ENCODE measurements around the gene TUBGCP2. TPM values are rescaled to one million over a fixed set of nuclear protein-coding genes. Genes with fewer than 3 reads are reported as not detected.

Gene TUBGCP2
- total and polyA plus RNA-seq, 4 donors = 35.0 to 81.4 (median 58.1) TPM

DNA sequence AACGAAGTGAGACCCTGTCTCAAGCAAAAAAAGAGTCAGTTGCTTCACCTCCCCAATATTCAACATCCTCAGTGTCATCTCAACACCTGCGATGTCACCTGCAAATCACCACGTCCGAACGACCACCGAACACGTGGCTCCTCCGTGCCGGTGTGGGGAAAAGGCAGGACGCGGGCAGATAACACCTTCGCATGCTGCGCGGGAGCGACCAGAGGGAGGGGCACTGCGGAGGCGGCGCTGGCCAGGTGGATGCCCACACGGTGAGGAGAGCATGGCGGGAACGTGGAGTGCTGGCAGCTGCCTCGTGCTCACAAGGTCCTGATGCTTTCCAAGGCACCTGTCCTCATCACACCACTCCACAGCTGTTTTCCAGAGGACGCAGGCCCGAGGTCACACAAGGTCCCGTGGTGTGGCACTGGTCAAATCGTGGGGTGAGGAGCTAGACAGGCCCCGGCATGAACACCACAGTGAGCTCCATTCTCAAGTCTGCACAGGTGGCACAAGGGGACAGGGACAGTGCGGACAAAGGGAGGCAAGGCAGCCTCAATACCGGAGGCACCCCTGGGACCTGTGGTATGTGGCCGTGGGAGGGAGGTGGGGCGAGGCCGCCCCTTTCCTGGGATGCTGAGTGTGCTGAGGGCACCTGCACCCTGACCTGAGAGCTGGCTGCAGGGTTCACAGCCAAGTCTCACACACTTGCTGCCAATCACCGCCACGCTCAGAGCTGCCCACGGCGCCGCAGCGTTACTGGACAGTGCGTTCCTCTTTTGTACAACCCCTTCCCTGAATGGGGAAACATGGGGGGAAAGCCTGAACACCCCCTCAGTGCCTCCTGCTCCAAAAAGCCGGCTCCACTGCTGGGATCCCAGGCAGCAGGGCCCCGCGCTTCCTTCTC lies 13.0 kb downstream of the TUBGCP2 start:
- Histone ChIP-seq H3K9me3 (ENCODE audit: control insufficient read depth, insufficient read depth, low read length) (no peaks in the 10 kb centered on the region), H3K27ac (ENCODE audit: low read depth, low read length) (no peak overlapping the region), H3K27me3 (ENCODE audit: control insufficient read depth, insufficient read depth, low read length) (no peaks in the 10 kb centered on the region), H3K4me1 (ENCODE audit: control insufficient read depth, insufficient read depth, low read length) (no peaks in the 10 kb centered on the region), H3K36me3 (ENCODE audit: control insufficient read depth, insufficient read depth, low read length) (peaks cover 89% of the 10 kb centered on the region), H3K4me3 (ENCODE audit: low read depth, low read length) (no peak overlapping the region)
- no peak for DNase-seq (ENCODE audit: low read depth in 4 of 6, low spot score in 6 of 6)
- WGBS (ENCODE audit: insufficient coverage) = 97% methylated on average over 40 of the region's 42 CpGs

DNA sequence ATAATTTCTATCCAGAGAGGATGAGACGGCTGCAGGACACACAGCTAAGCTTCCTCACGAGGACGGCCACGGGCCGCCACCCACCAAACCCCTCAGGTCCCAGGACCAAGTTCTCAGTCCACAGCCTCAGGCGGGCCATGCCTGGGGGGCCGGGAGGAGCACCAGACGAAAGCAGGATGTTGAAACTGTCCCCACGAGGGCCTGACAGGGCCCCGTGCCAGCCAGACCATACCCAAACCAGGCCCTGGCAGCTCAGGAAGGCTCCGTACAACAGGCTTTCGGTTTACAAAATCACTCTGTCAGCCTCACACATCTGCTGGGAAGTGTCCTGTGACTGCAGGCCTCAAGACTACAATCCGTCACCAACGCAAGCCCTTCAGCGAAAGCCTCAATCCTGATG lies 14.5 kb downstream of the TUBGCP2 start:
- Histone ChIP-seq H3K27me3 (ENCODE audit: control insufficient read depth, insufficient read depth, low read length) (no peaks in the 10 kb centered on the region), H3K27ac (ENCODE audit: low read depth, low read length) (no peak overlapping the region), H3K4me1 (ENCODE audit: control insufficient read depth, insufficient read depth, low read length) (no peaks in the 10 kb centered on the region), H3K9me3 (ENCODE audit: control insufficient read depth, insufficient read depth, low read length) (no peaks in the 10 kb centered on the region), H3K4me3 (ENCODE audit: low read depth, low read length) (no peak overlapping the region), H3K36me3 (ENCODE audit: control insufficient read depth, insufficient read depth, low read length) (peaks cover 90% of the 10 kb centered on the region)
- WGBS (ENCODE audit: insufficient coverage) = 93% methylated on average over 15 of the region's 15 CpGs
- no peak for DNase-seq (ENCODE audit: low read depth in 4 of 6, low spot score in 6 of 6)

DNA sequence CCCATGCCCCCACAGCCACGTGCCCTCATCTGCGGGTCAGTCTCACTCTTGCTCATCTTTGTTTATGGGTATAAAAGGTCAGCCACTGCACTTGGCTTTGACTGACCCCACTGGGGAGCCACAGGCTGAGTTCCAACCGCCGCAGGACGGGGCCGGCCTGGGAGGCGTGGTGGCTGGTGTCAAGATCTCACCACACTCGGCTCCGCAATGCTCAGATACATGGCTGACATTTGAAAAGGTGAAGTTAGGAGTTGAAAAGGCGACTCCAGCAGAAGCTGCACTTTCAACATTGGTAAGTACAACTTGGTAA lies 14.9 kb downstream of the TUBGCP2 start:
- DNase-seq (ENCODE audit: low read depth in 4 of 6, low spot score in 6 of 6) = no peak
- Histone ChIP-seq H3K9me3 (ENCODE audit: control insufficient read depth, insufficient read depth, low read length) (no peaks in the 10 kb centered on the region), H3K4me3 (ENCODE audit: low read depth, low read length) (no peak overlapping the region), H3K4me1 (ENCODE audit: control insufficient read depth, insufficient read depth, low read length) (no peaks in the 10 kb centered on the region), H3K27ac (ENCODE audit: low read depth, low read length) (no peak overlapping the region), H3K27me3 (ENCODE audit: control insufficient read depth, insufficient read depth, low read length) (no peaks in the 10 kb centered on the region), H3K36me3 (ENCODE audit: control insufficient read depth, insufficient read depth, low read length) (peaks cover 90% of the 10 kb centered on the region)
- WGBS (ENCODE audit: insufficient coverage) = 97% methylated on average over 9 of the region's 10 CpGs

GRCh38 chr10:133292919-133293809 lies 15.5 kb downstream of the TUBGCP2 start:
- no peak overlapping the region for H3K4me3 ChIP-seq (ENCODE audit: low read depth, low read length)
- H3K27ac ChIP-seq (ENCODE audit: low read depth, low read length) = no peak overlapping the region
- H3K4me1 ChIP-seq (ENCODE audit: control insufficient read depth, insufficient read depth, low read length) = no peaks in the 10 kb centered on the region
- no peak for DNase-seq (ENCODE audit: low read depth in 4 of 6, low spot score in 6 of 6)
- no peaks in the 10 kb centered on the region for H3K27me3 ChIP-seq (ENCODE audit: control insufficient read depth, insufficient read depth, low read length)
- no peaks in the 10 kb centered on the region for H3K9me3 ChIP-seq (ENCODE audit: control insufficient read depth, insufficient read depth, low read length)
- WGBS (ENCODE audit: insufficient coverage) = 97% methylated on average over 34 of the region's 38 CpGs
- peaks cover 90% of the 10 kb centered on the region for H3K36me3 ChIP-seq (ENCODE audit: control insufficient read depth, insufficient read depth, low read length)

DNA sequence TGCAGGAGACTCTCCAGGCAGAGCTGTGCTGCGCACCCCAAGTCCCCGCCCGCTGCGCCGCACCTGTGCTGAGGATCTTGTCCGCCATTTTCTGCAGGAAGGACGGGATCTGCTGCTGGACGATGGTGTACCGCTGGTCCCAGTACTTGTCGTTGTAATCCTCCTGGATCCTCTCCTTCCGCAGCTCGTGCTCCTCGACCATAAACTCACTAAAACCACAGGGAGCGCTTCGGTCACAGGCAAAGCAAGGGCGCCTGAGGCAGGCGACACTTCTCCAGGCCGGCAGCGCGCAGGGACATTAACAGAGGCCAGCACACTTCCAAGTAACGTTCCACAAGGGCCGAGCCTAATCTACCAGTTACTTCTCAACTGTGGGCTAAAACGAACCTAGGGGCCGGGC lies 18.9 kb downstream of the TUBGCP2 start:
- H3K4me1 ChIP-seq (ENCODE audit: control insufficient read depth, insufficient read depth, low read length) = no peaks in the 10 kb centered on the region
- H3K36me3 ChIP-seq (ENCODE audit: control insufficient read depth, insufficient read depth, low read length) = peaks cover 84% of the 10 kb centered on the region
- DNase-seq (ENCODE audit: low read depth in 4 of 6, low spot score in 6 of 6) = no peak
- H3K27me3 ChIP-seq (ENCODE audit: control insufficient read depth, insufficient read depth, low read length) = no peaks in the 10 kb centered on the region
- no peaks in the 10 kb centered on the region for H3K9me3 ChIP-seq (ENCODE audit: control insufficient read depth, insufficient read depth, low read length)
- no peak overlapping the region for H3K27ac ChIP-seq (ENCODE audit: low read depth, low read length)
- H3K4me3 ChIP-seq (ENCODE audit: low read depth, low read length) = no peak overlapping the region
- WGBS (ENCODE audit: insufficient coverage) = 95% methylated on average over 24 of the region's 24 CpGs

DNA sequence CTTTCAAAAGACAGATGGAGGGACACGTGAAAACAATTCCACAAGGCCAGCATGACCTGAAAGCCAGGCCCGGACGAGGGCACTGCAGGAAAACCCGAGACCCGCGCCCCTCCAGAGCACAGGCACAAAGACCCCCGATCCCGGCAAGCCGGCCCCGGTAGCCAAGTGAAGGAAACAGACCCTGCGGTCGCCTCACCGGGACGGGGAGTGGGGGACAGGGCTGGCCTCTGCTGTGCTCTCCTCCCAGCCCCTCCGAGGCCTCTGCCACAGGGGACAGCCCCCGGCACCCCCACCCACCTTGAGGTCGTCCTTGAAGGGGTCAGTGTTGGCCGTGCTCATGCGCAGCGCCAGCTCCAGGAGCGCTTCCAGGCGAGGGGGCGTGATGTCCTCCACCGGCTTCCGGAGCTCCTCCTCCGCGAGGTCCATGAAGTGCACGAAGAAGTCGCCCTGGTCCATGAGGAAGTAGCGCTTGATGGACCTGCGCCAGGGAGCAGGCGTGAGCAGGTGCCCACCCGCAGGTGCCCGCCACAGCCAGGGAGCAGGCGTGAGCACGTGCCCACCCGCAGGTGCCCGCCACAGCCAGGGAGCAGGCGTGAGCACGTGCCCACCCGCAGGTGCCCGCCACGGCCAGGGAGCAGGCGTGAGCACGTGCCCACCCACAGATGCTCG lies 20.7 kb downstream of the TUBGCP2 start:
- Histone ChIP-seq H3K4me3 (ENCODE audit: low read depth, low read length) (no peak overlapping the region), H3K27ac (ENCODE audit: low read depth, low read length) (no peak overlapping the region), H3K9me3 (ENCODE audit: control insufficient read depth, insufficient read depth, low read length) (no peaks in the 10 kb centered on the region), H3K27me3 (ENCODE audit: control insufficient read depth, insufficient read depth, low read length) (no peaks in the 10 kb centered on the region), H3K4me1 (ENCODE audit: control insufficient read depth, insufficient read depth, low read length) (no peaks in the 10 kb centered on the region), H3K36me3 (ENCODE audit: control insufficient read depth, insufficient read depth, low read length) (peaks cover 84% of the 10 kb centered on the region)
- WGBS (ENCODE audit: insufficient coverage) = 95% methylated on average over 43 of the region's 46 CpGs
- no peak for DNase-seq (ENCODE audit: low read depth in 4 of 6, low spot score in 6 of 6)

DNA sequence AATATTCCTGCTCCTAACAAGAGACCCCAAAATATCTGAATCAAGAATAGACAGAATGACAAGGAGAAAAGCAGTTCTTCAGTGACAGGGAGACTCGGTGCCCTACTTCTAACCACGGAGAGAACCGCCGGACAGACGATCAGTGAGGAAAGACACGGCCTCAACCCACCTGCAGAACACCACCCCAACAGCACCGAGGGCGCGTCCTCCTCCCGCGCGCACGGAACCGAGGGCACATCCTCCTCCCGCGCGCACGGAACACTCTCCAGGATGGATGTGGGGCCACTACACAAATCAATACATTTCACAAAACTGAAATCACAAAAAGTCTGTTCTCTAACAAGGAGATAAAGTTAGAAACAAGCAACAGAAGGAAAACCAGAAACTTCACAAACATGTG lies 22.3 kb downstream of the TUBGCP2 start:
- H3K27me3 ChIP-seq (ENCODE audit: control insufficient read depth, insufficient read depth, low read length) = no peaks in the 10 kb centered on the region
- no peak overlapping the region for H3K4me3 ChIP-seq (ENCODE audit: low read depth, low read length)
- peaks cover 92% of the 10 kb centered on the region for H3K36me3 ChIP-seq (ENCODE audit: control insufficient read depth, insufficient read depth, low read length)
- H3K27ac ChIP-seq (ENCODE audit: low read depth, low read length) = no peak overlapping the region
- no peaks in the 10 kb centered on the region for H3K4me1 ChIP-seq (ENCODE audit: control insufficient read depth, insufficient read depth, low read length)
- no peaks in the 10 kb centered on the region for H3K9me3 ChIP-seq (ENCODE audit: control insufficient read depth, insufficient read depth, low read length)
- no peak for DNase-seq (ENCODE audit: low read depth in 4 of 6, low spot score in 6 of 6)
- WGBS (ENCODE audit: insufficient coverage) = 89% methylated on average over 18 of the region's 18 CpGs

- DNase-seq (ENCODE audit: low read depth in 4 of 6, low spot score in 6 of 6) = no peak
- Histone ChIP-seq H3K4me1 (ENCODE audit: control insufficient read depth, insufficient read depth, low read length) (no peaks in the 10 kb centered on the region), H3K27ac (ENCODE audit: low read depth, low read length) (no peak overlapping the region), H3K4me3 (ENCODE audit: low read depth, low read length) (no peak overlapping the region), H3K27me3 (ENCODE audit: control insufficient read depth, insufficient read depth, low read length) (no peaks in the 10 kb centered on the region), H3K36me3 (ENCODE audit: control insufficient read depth, insufficient read depth, low read length) (peaks cover 94% of the 10 kb centered on the region), H3K9me3 (ENCODE audit: control insufficient read depth, insufficient read depth, low read length) (no peaks in the 10 kb centered on the region)
- 93% methylated on average over 31 of the region's 36 CpGs for WGBS (ENCODE audit: insufficient coverage)
Observed at GRCh38 chr10:133285217-133285616, 23.5 kb downstream of the TUBGCP2 start.

DNA sequence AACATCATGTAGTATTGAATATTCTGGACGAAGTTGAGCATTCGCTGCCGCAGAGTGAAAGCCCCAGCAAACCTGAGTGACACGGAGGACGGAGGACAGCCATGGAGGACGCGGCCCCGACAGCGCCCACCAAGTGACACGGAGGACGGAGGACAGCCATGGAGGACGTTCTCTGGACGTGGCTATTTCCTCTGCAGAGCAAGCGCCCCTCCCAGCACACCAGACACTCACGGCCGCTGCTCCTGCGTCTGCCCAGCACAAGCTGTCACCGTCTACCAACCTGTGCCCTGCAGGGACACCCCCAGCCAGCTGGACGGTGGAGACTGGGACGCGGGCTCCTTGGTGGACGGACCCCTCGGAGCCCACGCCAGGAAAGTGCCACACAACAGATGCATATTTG lies 24.7 kb downstream of the TUBGCP2 start:
- WGBS (ENCODE audit: insufficient coverage) = 92% methylated on average over 24 of the region's 24 CpGs
- Histone ChIP-seq H3K4me3 (ENCODE audit: low read depth, low read length) (no peak overlapping the region), H3K27ac (ENCODE audit: low read depth, low read length) (no peak overlapping the region), H3K9me3 (ENCODE audit: control insufficient read depth, insufficient read depth, low read length) (no peaks in the 10 kb centered on the region), H3K36me3 (ENCODE audit: control insufficient read depth, insufficient read depth, low read length) (peaks cover 94% of the 10 kb centered on the region), H3K27me3 (ENCODE audit: control insufficient read depth, insufficient read depth, low read length) (no peaks in the 10 kb centered on the region), H3K4me1 (ENCODE audit: control insufficient read depth, insufficient read depth, low read length) (no peaks in the 10 kb centered on the region)
- DNase-seq (ENCODE audit: low read depth in 4 of 6, low spot score in 6 of 6) = no peak
